Thyroid gland (tissue), 4 donors: ENCODE measurements around the gene TYW3. TPM values are rescaled to one million over a fixed set of nuclear protein-coding genes. Genes with fewer than 3 reads are reported as not detected.
"Not testable (repeated sequence)": the region's sequence is repeated elsewhere in the genome, so short reads cannot be mapped to it uniquely, and the experiment has no call there.

Source experiments
- DNase-seq, 2 donors: peaks; one replicate each; pipeline ENCODE4 v3.0.0-alpha.2; 2019
- H3K27ac ChIP-seq, 3 donors: fragments of 200-600 bp; sonication (generic); 1 replicate in 2 of 3; 2 replicates in 1 of 3; pipeline ENCODE4 v1.5.1; 2016 to 2019; ENCODE audit warnings: mild to moderate bottlenecking in 1 of 3, moderate library complexity in 1 of 3
- H3K27me3 ChIP-seq: fragments of 200-600 bp; sonication (generic); one replicate; pipeline ENCODE4 v1.5.1; 2019
- H3K36me3 ChIP-seq, 2 donors: fragments of 200-600 bp; sonication (generic); one replicate each; pipeline ENCODE4 v1.5.1; 2016 to 2019
- H3K4me1 ChIP-seq, 2 donors: fragments of 200-600 bp; sonication (generic); one replicate each; pipeline ENCODE4 v1.5.1; 2017 to 2019
- H3K4me3 ChIP-seq, 3 donors: fragments of 200-600 bp; sonication (generic); replicated peaks in 1 of 3; 1 replicate in 2 of 3; 2 replicates in 1 of 3; pipeline ENCODE4 v1.5.1; 2016; ENCODE audit warnings: mild to moderate bottlenecking in 1 of 3
- H3K9me3 ChIP-seq: fragments of 200-600 bp; sonication (generic); one replicate; pipeline ENCODE4 v1.5.1; 2017
- POLR2A ChIP-seq, 2 donors: fragments of 450-650 bp; IDR thresholded peaks; one replicate each; pipeline ENCODE4 v1.6.1; 2017; ENCODE audit warnings: antibody characterized with exemption in 2 of 2, mild to moderate bottlenecking in 2 of 2, moderate library complexity in 1 of 2
- WGBS, 2 donors: methylation state at CpG; one replicate each; pipeline ENCODE4 v1.1.5; 2017; 5-methylcytosine and 5-hydroxymethylcytosine counted together
- intact Hi-C: fragments of 100-400 bp; cut with DNase I; formaldehyde crosslinking; loops from one replicate; pipeline ENCODE4 v1.15.1; 2023
- total RNA-seq, 4 donors: library from RNA; depleted of rRNA; stranded (reverse); fragments of >200 nt; gene quantifications; one replicate each; pipeline ENCODE4 v1.2.3, GENCODE V29; 2016
- TF ChIP-seq, protein P1 (sequence below), 6 experiments: fragments of 200-600 bp in 3 of 6; fragments of 450-650 bp in 3 of 6; sonication (generic) in 3 of 6; IDR thresholded peaks; one replicate each; pipeline ENCODE4 v1.5.1; 2016 to 2019; ENCODE audit warnings: antibody characterized with exemption in 6 of 6, mild to moderate bottlenecking in 2 of 6, inconsistent platforms in 1 of 6, moderate library complexity in 1 of 6

Gene TYW3
- total RNA-seq, 4 donors from 2014 or later = 18.0 to 23.5 (median 21.1) TPM

DNA sequence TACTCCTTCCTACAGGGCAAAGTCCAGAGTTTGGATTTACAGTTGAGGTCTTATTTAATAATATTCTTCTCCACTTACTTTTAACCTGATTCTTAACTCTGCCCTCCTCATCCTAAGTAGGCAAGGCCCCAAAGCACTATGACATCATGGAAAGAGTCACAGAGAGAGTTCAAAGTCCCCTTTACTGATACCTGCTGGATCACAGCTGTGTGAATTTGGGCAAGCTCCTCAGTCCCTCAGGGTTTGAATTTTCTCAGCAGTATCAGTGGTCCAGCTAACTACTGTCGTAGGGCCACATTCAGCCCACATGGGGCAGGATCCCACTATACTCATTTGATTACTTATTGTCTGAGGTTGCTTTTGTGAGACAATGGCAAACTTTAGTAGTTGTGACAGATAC lies 16.0 kb downstream of the TYW3 start:
- Histone ChIP-seq H3K27me3 (no peaks in the 10 kb centered on the region), H3K27ac (no peak overlapping the region), H3K36me3 (peaks cover 27 to 34% of the 10 kb centered on the region in 2 donors), H3K4me3 (no peak overlapping the region), H3K4me1 (no peaks in the 10 kb centered on the region), H3K9me3 (no peaks in the 10 kb centered on the region)
- intact Hi-C loops = no loop called here
- no peak for TF ChIP-seq POLR2A (IDR thresholded peaks at IDR 0.05)
- TF ChIP-seq, protein P1, sequence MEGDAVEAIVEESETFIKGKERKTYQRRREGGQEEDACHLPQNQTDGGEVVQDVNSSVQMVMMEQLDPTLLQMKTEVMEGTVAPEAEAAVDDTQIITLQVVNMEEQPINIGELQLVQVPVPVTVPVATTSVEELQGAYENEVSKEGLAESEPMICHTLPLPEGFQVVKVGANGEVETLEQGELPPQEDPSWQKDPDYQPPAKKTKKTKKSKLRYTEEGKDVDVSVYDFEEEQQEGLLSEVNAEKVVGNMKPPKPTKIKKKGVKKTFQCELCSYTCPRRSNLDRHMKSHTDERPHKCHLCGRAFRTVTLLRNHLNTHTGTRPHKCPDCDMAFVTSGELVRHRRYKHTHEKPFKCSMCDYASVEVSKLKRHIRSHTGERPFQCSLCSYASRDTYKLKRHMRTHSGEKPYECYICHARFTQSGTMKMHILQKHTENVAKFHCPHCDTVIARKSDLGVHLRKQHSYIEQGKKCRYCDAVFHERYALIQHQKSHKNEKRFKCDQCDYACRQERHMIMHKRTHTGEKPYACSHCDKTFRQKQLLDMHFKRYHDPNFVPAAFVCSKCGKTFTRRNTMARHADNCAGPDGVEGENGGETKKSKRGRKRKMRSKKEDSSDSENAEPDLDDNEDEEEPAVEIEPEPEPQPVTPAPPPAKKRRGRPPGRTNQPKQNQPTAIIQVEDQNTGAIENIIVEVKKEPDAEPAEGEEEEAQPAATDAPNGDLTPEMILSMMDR (IDR thresholded peaks at IDR 0.05) = no peak
- WGBS, 2 donors = 93 to 100% methylated on average over 1 of the region's 1 CpG
- no peak for DNase-seq

DNA sequence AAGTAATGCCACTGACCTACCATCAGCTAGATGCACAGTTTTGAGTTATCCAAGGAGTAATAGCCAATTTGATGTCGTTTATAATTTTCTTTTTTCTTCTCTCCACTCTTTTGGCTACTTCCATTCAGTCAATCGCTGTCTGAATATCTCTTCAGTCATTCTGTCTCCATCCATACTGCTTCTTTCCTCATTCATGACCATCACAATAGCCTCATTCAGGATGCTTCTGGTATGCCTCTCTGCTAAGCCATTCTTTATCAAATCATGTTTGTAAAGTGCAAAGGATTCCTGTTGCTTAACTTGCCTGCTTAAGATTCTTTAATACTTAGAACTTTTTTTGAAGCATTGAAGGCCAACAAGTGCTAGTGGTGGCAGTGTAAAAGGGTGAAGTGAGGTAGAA lies 20.2 kb downstream of the TYW3 start:
- TF ChIP-seq, protein P1 (IDR thresholded peaks at IDR 0.05) = no peak
- TF ChIP-seq POLR2A (IDR thresholded peaks at IDR 0.05) = no peak
- 93 to 95% methylated on average over 2 of the region's 2 CpGs for WGBS, 2 donors
- H3K36me3 ChIP-seq = peaks cover 31 to 42% of the 10 kb centered on the region in 2 donors
- no peak for DNase-seq
- H3K4me1 ChIP-seq = no peaks in the 10 kb centered on the region
- no peaks in the 10 kb centered on the region for H3K27me3 ChIP-seq
- H3K27ac ChIP-seq = no peak overlapping the region
- H3K4me3 ChIP-seq = no peak overlapping the region
- no peaks in the 10 kb centered on the region for H3K9me3 ChIP-seq
- intact Hi-C loops = no loop called here

DNA sequence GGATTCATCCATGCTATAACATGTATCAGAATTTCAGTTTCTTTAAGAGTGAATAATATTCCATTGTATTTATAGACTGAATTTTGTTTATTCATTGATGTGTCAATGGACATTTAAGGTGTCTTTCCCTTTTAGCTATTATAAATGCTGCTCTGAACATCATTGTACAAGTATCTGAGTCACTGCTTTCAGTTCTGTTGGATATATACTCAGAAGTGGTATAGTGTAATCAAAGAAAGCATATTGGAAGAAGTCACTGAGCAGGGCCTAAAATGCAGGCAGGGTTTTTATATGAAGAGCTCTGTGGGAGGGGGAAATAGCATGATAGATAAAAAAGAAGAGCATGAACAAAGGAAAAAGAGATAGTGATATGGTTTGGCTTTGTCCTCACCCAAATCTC lies 22.5 kb downstream of the TYW3 start:
- Histone ChIP-seq H3K27me3 (no peaks in the 10 kb centered on the region), H3K9me3 (no peaks in the 10 kb centered on the region), H3K27ac (no peak overlapping the region), H3K4me1 (no peaks in the 10 kb centered on the region), H3K36me3 (peaks cover 31 to 44% of the 10 kb centered on the region in 2 donors), H3K4me3 (no peak overlapping the region)
- intact Hi-C loops = no loop called here
- TF ChIP-seq, protein P1 (IDR thresholded peaks at IDR 0.05) = no peak
- DNase-seq = no peak

DNA sequence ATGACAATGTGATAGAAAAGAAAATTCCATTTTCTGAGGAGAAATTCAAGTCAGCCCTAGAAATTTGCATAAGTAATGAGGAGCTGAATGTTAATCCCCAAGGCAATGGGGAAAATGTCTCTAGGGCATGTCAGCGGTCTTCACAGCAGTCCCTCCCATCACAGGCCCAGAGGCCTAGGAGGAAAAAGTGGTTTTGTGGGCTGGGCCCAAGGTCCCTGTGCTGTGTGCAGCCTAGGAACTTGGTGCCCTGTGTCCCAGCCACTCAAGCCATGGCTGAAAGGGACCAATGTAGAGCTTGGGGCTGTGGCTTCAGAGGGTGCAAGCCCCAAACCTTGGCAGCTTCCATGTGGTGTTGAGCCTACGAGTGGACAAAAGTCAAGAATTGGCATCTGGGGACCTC lies 23.7 kb downstream of the TYW3 start:
- H3K27ac ChIP-seq, H3K27me3 ChIP-seq, H3K4me3 ChIP-seq, H3K9me3 ChIP-seq, H3K4me1 ChIP-seq, intact Hi-C loops, DNase-seq: not testable (repeated sequence)
- 94 to 100% methylated on average over 2 of the region's 2 CpGs for WGBS, 2 donors
- peaks cover 35% of the 10 kb centered on the region in 2 donors for H3K36me3 ChIP-seq

DNA sequence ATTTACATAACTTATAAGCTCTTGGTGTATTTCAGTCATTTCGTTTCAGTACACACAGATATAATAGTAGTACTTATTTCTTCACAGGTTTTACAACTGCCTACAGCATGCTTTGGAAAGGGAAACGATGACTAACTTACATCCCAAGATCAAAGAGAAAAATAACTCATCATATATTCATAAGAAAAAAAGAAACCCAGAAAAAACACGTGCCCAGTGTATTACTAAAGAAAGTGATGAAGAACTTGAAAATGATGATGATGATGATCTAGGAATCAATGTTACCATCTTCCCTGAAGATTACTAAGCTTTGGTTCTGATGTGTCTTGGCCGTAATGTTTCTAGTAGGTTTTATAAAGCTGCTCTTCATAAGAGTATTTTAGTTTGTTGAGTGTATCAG lies 30.9 kb downstream of the TYW3 start:
- WGBS, 2 donors = 91 to 95% methylated on average over 4 of the region's 4 CpGs
- peaks cover 4 to 5% of the 10 kb centered on the region in 2 donors for H3K36me3 ChIP-seq

More for the DNA sequence above, 30.9 kb downstream of the TYW3 start:
- no peaks in the 10 kb centered on the region for H3K4me1 ChIP-seq
- TF ChIP-seq POLR2A (IDR thresholded peaks at IDR 0.05) = no peak
- TF ChIP-seq, protein P1 (IDR thresholded peaks at IDR 0.05) = no peak
- H3K27me3 ChIP-seq = no peaks in the 10 kb centered on the region
- H3K4me3 ChIP-seq = no peak overlapping the region
- no peak overlapping the region for H3K27ac ChIP-seq
- DNase-seq = no peak
- no peaks in the 10 kb centered on the region for H3K9me3 ChIP-seq
- intact Hi-C loops = no loop called here
